ENCODE data around the gene OMG.
"Not testable (repeated sequence)": the region's sequence is repeated elsewhere in the genome, so short reads cannot be mapped to it uniquely, and the experiment has no call there.

OMG gene

GRCh38 chr17:31307640-31308039 is 10.6 kb upstream of the OMG start:
- DNase-seq = no peak

GRCh38 chr17:31299624-31300023 is 2.6 kb upstream of the OMG start:
- DNase-seq = no peak

GRCh38 chr17:31296142-31296541 is 897 bp downstream of the OMG start:
- DNase-seq = no peak

- DNase-seq = no peak
These were observed 1.6 kb downstream of the OMG start for GRCh38 chr17:31295489-31295871.

- DNase-seq = no peak
These were observed 2.1 kb downstream of the OMG start for GRCh38 chr17:31294820-31295488.

- no peak for DNase-seq
These were observed 2.8 kb downstream of the OMG start for GRCh38 chr17:31294231-31294630.

GRCh38 chr17:31293581-31293980 is 3.5 kb downstream of the OMG start:
- DNase-seq = no peak

- DNase-seq = no peak
These were observed 5.2 kb downstream of the OMG start for GRCh38 chr17:31291820-31292219.

- DNase-seq = no peak
These were observed 7.2 kb downstream of the OMG start for GRCh38 chr17:31289790-31290189.

GRCh38 chr17:31287932-31288331 is 9.1 kb downstream of the OMG start:
- DNase-seq = not testable (repeated sequence)

- no peak for DNase-seq
These were observed 10.5 kb downstream of the OMG start for GRCh38 chr17:31286587-31286986.

GRCh38 chr17:31283841-31284240 is 13.2 kb downstream of the OMG start:
- no peak for DNase-seq

GRCh38 chr17:31281061-31281460 is 16.0 kb downstream of the OMG start:
- DNase-seq = no peak

GRCh38 chr17:31279401-31279800 is 17.6 kb downstream of the OMG start:
- no peak for DNase-seq

GRCh38 chr17:31275116-31275515 is 21.9 kb downstream of the OMG start:
- DNase-seq = no peak

GRCh38 chr17:31274252-31274651 is 22.8 kb downstream of the OMG start:
- DNase-seq = no peak

GRCh38 chr17:31273516-31273915 is 23.5 kb downstream of the OMG start:
- no peak for DNase-seq

GRCh38 chr17:31272803-31273202 is 24.2 kb downstream of the OMG start:
- DNase-seq = no peak

- no peak for DNase-seq
These were observed 24.8 kb downstream of the OMG start for GRCh38 chr17:31272236-31272635.

GRCh38 chr17:31269578-31269983 is 27.5 kb downstream of the OMG start:
- DNase-seq = no peak

GRCh38 chr17:31269036-31269577 is 27.9 kb downstream of the OMG start:
- no peak for DNase-seq

- no peak for DNase-seq
These were observed 31.0 kb downstream of the OMG start for GRCh38 chr17:31266042-31266441.

GRCh38 chr17:31262923-31263322 is 34.1 kb downstream of the OMG start:
- not testable (repeated sequence) for DNase-seq

GRCh38 chr17:31261601-31262000 is 35.4 kb downstream of the OMG start:
- no peak for DNase-seq

- DNase-seq = no peak
These were observed 36.9 kb downstream of the OMG start for GRCh38 chr17:31260151-31260550.
